Thymus (tissue), 11 donors: ENCODE measurements around the gene PTPN1. TPM values are rescaled to one million over a fixed set of nuclear protein-coding genes. Genes with fewer than 3 reads are reported as not detected.

ENCODE experiments used
- DNase-seq, 9 donors: peaks; one replicate each; pipeline ENCODE4 v3.0.0-alpha.2; 2013; ENCODE audit warnings: low spot score in 9 of 9, low read depth in 6 of 9, missing footprints in 1 of 9
- H3K27ac ChIP-seq, 2 donors: one replicate each; pipeline ENCODE4 v1.5.1; 2013; ENCODE audit warnings: control low read depth in 1 of 2, low read depth in 1 of 2, low read length in 1 of 2, mild to moderate bottlenecking in 1 of 2, moderate library complexity in 1 of 2
- H3K27me3 ChIP-seq, 2 donors: one replicate each; pipeline ENCODE4 v1.5.1; 2013; ENCODE audit warnings: low read length in 1 of 2; ENCODE audit not compliant: control insufficient read depth in 2 of 2, insufficient read depth in 1 of 2
- H3K36me3 ChIP-seq, 2 donors: one replicate each; pipeline ENCODE4 v1.5.1; 2013; ENCODE audit warnings: low read length in 1 of 2, mild to moderate bottlenecking in 1 of 2, moderate library complexity in 1 of 2; ENCODE audit not compliant: control insufficient read depth in 2 of 2, insufficient read depth in 2 of 2
- H3K4me1 ChIP-seq, 2 donors: one replicate each; pipeline ENCODE4 v1.5.1; 2013; ENCODE audit warnings: low read length in 2 of 2; ENCODE audit not compliant: control insufficient read depth in 2 of 2, insufficient read depth in 2 of 2
- H3K4me3 ChIP-seq, 2 donors: one replicate each; pipeline ENCODE4 v1.5.1; 2013; ENCODE audit warnings: low read length in 2 of 2, control low read depth in 1 of 2, mild to moderate bottlenecking in 1 of 2
- H3K9me3 ChIP-seq, 2 donors: one replicate each; pipeline ENCODE4 v1.5.1; 2013; ENCODE audit warnings: low read length in 1 of 2, mild to moderate bottlenecking in 1 of 2; ENCODE audit not compliant: control insufficient read depth in 2 of 2, insufficient read depth in 1 of 2
- WGBS: extraction: QIAGEN DNeasy Blood & Tissue Kit; methylation state at CpG from one replicate; pipeline ENCODE4 v1.1.7; 2013; 5-methylcytosine and 5-hydroxymethylcytosine counted together
- polyA plus RNA-seq: library from polyadenylated mRNA; stranded (reverse); fragments of 200-250 nt; gene quantifications from one replicate; pipeline ENCODE4 v1.2.3, GENCODE V29; 2013
- total RNA-seq: library from RNA; stranded (reverse); fragments of 120-200 nt; gene quantifications from one replicate; pipeline ENCODE4 v1.2.4, GENCODE V29; 2013
- donor health status: healthy.

Gene PTPN1
- total and polyA plus RNA-seq, 2 donors, result 23.0 to 56.1 TPM

DNA sequence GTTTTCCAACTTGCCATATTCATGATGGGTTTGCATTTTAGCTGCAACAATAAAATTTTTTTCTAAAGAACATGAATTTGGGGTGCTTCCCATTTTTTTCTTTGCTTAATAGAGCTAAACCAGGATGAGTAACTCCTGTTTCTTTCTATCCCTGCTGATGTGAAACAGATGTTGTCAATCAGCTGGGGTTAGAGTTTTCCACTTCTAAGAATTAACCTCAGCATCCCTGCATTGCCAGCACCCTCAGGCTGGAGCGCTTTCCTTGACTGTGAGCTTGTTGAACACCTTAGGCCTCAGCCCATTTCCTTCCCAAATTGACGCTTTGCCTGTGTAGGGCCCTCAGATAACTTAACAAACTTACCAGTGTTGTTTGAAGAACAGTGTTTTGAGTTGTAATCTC lies 74.5 kb downstream of the PTPN1 start:
- peaks cover 0 to 2% of the 10 kb centered on the region in 2 donors for H3K4me1 ChIP-seq
- no peaks in the 10 kb centered on the region for H3K27me3 ChIP-seq

DNA sequence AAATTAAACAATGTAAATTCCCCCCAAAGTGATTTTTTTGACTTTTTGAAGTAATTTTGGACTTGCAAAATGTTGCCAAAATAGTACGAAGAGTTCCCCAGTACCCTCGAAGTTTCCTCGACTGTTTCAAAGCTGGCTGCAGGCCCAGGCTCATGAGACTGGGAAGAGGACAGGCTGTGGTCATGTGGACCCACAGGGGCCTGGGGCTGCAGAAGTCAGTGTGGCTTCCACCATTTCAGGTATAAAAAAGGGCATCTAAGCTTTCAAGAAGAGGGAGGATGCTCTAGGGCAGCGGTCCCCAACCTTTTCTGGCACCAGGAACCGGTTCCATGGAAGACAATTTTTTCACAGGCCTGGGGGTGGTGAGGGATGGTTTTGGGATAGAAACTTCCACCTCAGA lies 75.0 kb downstream of the PTPN1 start:
- H3K36me3 ChIP-seq, result peaks cover 56 to 79% of the 10 kb centered on the region in 2 donors
- DNase-seq, result no peak

More for the DNA sequence above, 74.5 kb downstream of the PTPN1 start:
- Histone ChIP-seq H3K4me3 (no peak overlapping the region), H3K27ac (no peak overlapping the region), H3K9me3 (no peaks in the 10 kb centered on the region), H3K36me3 (peaks cover 59 to 80% of the 10 kb centered on the region in 2 donors)
- no peak for DNase-seq
- 98% methylated on average over 2 of the region's 2 CpGs for WGBS

DNA sequence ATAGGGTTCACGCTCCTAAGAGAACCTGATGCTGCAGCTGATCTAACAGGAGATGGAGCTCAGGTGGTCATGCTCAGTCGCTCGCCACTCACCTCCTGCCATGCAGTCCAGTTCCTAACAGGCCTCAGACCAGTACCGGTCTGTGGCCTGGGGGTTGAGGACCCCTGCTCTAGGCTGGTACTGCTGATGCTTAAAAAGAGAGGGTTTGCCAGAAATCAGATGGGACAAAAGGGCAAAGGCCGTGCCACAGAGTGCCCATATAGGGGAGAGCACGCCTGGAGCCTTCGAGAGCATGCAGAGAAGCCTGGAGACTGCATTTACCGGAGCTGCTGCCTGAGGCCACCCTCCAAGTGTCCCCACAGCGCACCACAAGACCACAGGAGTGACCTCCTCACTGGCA lies 75.5 kb downstream of the PTPN1 start:
- Histone ChIP-seq H3K36me3 (peaks cover 54 to 77% of the 10 kb centered on the region in 2 donors), H3K27ac (no peak overlapping the region), H3K9me3 (no peaks in the 10 kb centered on the region), H3K27me3 (no peaks in the 10 kb centered on the region), H3K4me3 (no peak overlapping the region), H3K4me1 (peaks cover 0 to 2% of the 10 kb centered on the region in 2 donors)
- WGBS, result 96% methylated on average over 9 of the region's 9 CpGs
- DNase-seq, result no peak

More for the DNA sequence above, 75.0 kb downstream of the PTPN1 start:
- Histone ChIP-seq H3K4me1 (peaks cover 0 to 2% of the 10 kb centered on the region in 2 donors), H3K9me3 (no peaks in the 10 kb centered on the region), H3K27me3 (no peaks in the 10 kb centered on the region), H3K27ac (no peak overlapping the region), H3K4me3 (no peak overlapping the region)
- WGBS, result 87% methylated on average over 5 of the region's 5 CpGs

DNA sequence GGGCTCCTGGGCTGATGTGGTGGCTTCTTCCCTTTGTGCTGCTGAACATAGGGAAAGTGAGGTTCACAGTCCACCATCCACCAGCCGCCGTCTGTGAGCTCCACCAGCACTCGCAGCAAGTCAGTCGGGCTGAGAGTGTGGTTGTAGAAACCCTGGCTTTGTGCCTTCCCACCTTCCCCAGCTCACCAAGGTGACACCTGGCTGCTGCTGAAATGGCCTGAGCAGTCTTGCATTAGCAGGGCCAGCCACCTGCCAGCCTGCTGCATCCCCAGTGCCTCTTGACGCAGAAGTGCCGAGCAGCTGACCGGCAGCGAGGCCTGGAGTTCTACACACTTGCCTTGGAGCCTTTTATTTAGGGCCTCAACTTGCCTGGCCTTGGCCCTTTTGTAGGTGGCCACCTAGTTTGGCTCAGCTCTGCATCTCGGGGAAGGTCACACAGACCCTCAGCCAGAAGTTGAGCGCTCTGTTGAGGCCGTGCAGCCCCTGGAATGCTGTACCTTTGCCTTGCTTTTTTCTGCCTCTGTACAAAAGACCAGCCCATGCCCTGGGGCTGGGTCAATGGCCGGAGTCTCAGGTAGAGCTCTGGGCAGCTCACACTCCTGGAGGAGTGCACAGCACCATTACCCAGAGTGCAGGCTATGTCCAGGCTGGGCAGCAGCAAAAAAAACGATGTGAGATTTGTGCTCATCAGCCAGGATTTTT lies 76.5 kb downstream of the PTPN1 start:
- no peak for DNase-seq
- H3K9me3 ChIP-seq, result no peaks in the 10 kb centered on the region
- peaks cover 0 to 2% of the 10 kb centered on the region in 2 donors for H3K4me1 ChIP-seq
- peaks cover 46 to 69% of the 10 kb centered on the region in 2 donors for H3K36me3 ChIP-seq
- no peak overlapping the region for H3K27ac ChIP-seq
- WGBS, result 98% methylated on average over 13 of the region's 13 CpGs
- no peak overlapping the region for H3K4me3 ChIP-seq
- H3K27me3 ChIP-seq, result no peaks in the 10 kb centered on the region

DNA sequence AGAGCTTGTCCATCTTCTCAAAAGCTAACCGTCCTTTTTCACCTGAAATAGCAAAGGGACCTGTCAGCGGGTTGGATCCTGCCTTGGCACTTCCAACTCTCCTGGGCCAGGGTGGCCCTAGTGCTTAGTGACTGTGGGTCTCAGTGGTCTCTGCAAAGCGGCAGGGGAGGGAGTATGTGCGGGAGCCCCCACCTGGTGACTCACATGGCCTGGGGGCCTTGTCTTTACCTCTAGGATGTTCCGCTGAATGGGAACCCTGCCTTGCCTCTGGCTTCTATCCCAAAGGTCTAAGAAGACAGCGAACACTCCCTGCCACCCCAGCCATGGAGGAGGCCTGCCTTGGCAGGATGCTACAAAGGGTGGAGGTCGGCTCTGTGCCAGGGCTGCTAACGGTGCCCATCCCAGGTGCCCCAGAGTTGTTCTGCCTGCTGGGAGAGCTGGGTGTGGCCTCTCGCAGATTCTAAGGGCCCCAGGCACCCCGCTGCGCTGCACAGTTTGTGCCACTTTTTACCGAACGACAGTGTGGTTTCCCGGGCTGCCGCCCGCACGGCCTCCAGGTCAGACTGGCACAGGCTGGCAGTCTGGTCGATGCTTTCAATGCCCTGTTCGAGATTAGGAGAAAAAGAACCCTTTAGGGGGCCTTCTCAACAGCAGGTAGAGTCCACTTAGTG lies 77.2 kb downstream of the PTPN1 start:
- no peak overlapping the region for H3K27ac ChIP-seq
- WGBS, result 96% methylated on average over 19 of the region's 19 CpGs
- H3K4me3 ChIP-seq, result no peak overlapping the region
- H3K9me3 ChIP-seq, result no peaks in the 10 kb centered on the region
- no peak for DNase-seq
- peaks cover 0 to 2% of the 10 kb centered on the region in 2 donors for H3K4me1 ChIP-seq
- no peaks in the 10 kb centered on the region for H3K27me3 ChIP-seq
- peaks cover 39 to 62% of the 10 kb centered on the region in 2 donors for H3K36me3 ChIP-seq

DNA sequence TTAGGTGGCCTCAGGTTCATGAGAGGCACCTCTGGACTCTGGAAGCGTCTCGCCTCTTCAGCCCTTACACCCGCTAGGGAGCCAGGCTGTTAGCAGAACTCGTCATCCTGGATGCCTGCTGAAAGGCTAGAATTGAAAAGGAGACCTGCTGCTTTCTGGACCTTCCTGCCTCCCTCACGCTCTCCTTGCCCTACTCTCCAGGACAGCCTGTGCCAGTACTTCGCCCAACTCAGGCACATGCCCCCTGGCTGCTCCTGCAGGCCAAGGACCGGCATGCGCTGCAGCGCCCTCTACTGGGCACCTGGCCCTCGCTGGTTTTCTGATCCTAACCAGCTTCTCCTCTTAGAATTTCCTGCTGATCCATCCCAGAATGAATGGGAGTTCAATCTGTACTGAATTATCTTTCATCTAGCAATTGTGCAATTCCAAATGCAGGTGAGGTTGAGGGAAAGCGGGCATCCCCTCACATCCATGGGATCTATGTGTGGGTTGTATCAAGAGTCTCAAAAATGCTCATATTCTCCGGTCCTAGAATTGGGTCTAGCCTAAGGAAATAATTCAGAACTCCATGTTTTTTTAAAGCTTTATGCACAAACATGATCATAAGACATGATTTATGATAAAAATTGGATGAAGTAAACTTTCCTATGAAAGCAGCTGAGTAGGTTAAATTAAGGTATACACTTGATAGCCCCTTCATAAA lies 78.0 kb downstream of the PTPN1 start:
- H3K4me1 ChIP-seq, result peaks cover 0 to 2% of the 10 kb centered on the region in 2 donors
- peak in 7 of 9 donors; percentile 8 to 71 (median 48) for DNase-seq
- 88% methylated on average over 12 of the region's 12 CpGs for WGBS
- peaks cover 32 to 56% of the 10 kb centered on the region in 2 donors for H3K36me3 ChIP-seq
- H3K9me3 ChIP-seq, result no peaks in the 10 kb centered on the region
- no peak overlapping the region for H3K27ac ChIP-seq
- H3K27me3 ChIP-seq, result no peaks in the 10 kb centered on the region
- no peak overlapping the region for H3K4me3 ChIP-seq

DNA sequence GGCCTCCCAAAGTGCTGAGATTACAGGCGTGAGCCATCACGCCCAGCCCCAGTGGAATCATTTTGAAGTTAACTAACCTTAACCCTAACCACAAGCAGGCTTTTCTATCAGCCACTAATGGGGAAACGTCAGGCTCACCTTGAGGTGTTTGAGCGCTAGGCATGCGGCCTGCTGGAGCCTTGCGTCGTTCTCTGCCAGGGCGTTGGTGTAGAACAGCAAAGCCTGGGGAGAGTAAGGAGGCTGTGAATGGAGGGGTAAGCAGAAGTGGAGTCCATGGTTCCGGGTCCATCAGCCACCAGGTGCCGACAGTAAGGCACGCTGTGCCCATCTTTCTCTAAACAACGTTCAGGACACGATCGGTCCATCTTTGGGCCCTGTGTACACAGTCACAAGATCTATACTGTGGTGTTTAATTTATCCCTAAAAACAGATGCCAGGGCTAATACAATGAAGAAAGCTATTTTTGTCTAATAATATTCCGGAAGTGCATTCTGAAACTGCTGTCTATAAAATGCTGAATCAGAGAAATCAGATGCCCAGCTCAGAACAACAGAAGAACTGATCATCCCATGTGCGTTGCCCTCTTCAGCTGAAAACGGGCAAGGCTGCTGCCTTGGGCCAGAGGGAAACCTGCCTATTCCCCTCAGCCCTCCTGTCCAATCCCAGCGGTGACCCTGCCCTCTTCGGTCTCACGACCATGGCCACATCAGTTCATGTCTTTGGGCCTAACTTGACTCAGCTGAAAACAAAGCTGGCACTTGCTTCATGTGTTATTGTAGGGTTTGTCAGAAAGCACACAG lies 79.6 kb downstream of the PTPN1 start:
- WGBS, result 96% methylated on average over 20 of the region's 20 CpGs
- peaks cover 0 to 2% of the 10 kb centered on the region in 2 donors for H3K4me1 ChIP-seq
- no peak overlapping the region for H3K4me3 ChIP-seq
- DNase-seq, result no peak
- no peak overlapping the region for H3K27ac ChIP-seq
- peaks cover 23 to 42% of the 10 kb centered on the region in 2 donors for H3K36me3 ChIP-seq
- H3K9me3 ChIP-seq, result no peaks in the 10 kb centered on the region
- no peaks in the 10 kb centered on the region for H3K27me3 ChIP-seq

DNA sequence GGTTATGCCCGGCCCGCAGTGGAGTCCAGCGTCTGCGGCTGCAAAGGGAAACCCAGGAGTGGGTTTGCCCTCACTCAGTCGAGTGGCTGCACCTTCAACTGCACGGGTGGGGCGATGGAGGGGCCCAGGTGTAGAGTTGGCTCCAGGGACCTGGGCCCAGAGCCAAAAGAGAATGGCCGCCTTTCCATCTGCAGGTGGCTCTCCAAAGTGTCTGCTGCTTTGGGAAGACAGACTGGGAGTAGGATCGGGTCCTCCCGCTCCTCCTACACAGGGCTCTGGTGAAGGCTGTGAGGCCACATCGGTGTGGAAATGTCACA lies 80.1 kb downstream of the PTPN1 start:
- H3K36me3 ChIP-seq, result peaks cover 21 to 36% of the 10 kb centered on the region in 2 donors
- H3K4me1 ChIP-seq, result peaks cover 0 to under 1% of the 10 kb centered on the region in 2 donors
- WGBS, result 97% methylated on average over 11 of the region's 11 CpGs
- no peaks in the 10 kb centered on the region for H3K9me3 ChIP-seq
- H3K27ac ChIP-seq, result no peak overlapping the region
- H3K4me3 ChIP-seq, result no peak overlapping the region
- H3K27me3 ChIP-seq, result no peaks in the 10 kb centered on the region
- no peak for DNase-seq
